ENCODE measurements around the gene TNFSF15. TPM values are rescaled to one million over a fixed set of nuclear protein-coding genes. Genes with fewer than 3 reads are reported as not detected.

Gene TNFSF15
- total RNA-seq, 1 donor from 2014 or later, result not detected

DNA sequence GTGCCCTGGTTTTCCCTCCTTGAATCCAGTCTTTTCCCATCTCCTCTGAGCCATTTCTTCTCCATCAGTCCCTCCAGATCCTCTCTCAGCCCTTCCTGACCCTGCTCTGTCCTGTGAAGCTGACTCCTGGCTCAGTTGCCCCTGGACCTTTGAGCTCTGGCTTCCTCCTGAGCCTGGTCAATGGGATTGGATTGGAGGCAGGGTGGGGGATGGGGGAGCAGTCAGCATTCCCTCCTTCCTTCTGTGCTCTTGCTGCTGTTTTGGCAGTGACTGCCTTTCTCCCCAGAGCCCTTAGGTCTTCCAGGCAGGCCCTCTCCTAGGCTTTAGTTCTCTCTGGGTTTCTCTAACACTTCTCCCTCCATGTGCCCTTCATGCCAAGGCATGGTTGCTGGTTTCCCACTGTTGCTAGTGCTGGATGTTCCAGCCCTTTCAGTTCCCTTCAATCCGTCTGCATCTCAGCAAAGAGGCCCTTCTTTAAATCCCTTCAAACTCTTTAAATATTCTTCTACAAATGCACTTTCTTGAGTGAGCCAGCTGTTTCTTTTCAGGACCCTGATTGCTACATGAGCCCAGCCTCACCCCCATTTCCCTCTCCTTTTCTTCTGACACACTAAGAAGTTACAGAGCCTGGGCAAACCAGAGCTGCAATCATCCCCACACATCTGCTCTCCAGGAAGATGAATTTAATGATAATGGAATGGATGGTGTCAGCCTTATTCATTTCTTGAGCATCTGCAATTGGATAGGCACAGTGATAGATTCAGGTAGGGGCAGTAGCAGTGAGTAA is 2.2 kb downstream of the TNFSF15 start:
- DNase-seq (ENCODE audit: low spot score), result no peak
- TF ChIP-seq, protein P1, sequence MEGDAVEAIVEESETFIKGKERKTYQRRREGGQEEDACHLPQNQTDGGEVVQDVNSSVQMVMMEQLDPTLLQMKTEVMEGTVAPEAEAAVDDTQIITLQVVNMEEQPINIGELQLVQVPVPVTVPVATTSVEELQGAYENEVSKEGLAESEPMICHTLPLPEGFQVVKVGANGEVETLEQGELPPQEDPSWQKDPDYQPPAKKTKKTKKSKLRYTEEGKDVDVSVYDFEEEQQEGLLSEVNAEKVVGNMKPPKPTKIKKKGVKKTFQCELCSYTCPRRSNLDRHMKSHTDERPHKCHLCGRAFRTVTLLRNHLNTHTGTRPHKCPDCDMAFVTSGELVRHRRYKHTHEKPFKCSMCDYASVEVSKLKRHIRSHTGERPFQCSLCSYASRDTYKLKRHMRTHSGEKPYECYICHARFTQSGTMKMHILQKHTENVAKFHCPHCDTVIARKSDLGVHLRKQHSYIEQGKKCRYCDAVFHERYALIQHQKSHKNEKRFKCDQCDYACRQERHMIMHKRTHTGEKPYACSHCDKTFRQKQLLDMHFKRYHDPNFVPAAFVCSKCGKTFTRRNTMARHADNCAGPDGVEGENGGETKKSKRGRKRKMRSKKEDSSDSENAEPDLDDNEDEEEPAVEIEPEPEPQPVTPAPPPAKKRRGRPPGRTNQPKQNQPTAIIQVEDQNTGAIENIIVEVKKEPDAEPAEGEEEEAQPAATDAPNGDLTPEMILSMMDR (IDR thresholded peaks at IDR 0.05), result no peak
- TF ChIP-seq EZH2phosphoT487 (IDR thresholded peaks at IDR 0.05) (no peak), EZH2 (IDR thresholded peaks at IDR 0.05) (no peak)
- no peaks in the 10 kb centered on the region for H3F3A ChIP-seq (ENCODE audit: low read depth)
- no peak overlapping the region for H3K4me3 ChIP-seq
- no peak overlapping the region for H3K27ac Mint-ChIP-seq
- no peaks in the 10 kb centered on the region for H3K27me3 ChIP-seq
- peaks cover 25% of the 10 kb centered on the region for H3K4me1 Mint-ChIP-seq
- peaks cover 14% of the 10 kb centered on the region for H3K4me1 ChIP-seq
- H3K4me2 ChIP-seq, result peak overlapping the region; percentile 31
- H3K9me3 ChIP-seq (ENCODE audit: low read depth), result no peaks in the 10 kb centered on the region
- no peaks in the 10 kb centered on the region for H3K9me3 Mint-ChIP-seq
- no peaks in the 10 kb centered on the region for H4K20me1 ChIP-seq (ENCODE audit: low read depth)
- H2AFZ ChIP-seq (replicated peaks), result peak overlapping the region; percentile 32
- no peaks in the 10 kb centered on the region for H3K36me3 Mint-ChIP-seq
- no peaks in the 10 kb centered on the region for H3K79me2 ChIP-seq (ENCODE audit: low read depth)
- H3K9ac ChIP-seq, result no peak overlapping the region
- H3K4me3 Mint-ChIP-seq, result no peak overlapping the region
- no peaks in the 10 kb centered on the region for H3K36me3 ChIP-seq
- H3K27ac ChIP-seq, result no peak overlapping the region
- peaks cover 4% of the 10 kb centered on the region for H3K27me3 Mint-ChIP-seq (ENCODE audit: insufficient read depth, low read depth)

DNA sequence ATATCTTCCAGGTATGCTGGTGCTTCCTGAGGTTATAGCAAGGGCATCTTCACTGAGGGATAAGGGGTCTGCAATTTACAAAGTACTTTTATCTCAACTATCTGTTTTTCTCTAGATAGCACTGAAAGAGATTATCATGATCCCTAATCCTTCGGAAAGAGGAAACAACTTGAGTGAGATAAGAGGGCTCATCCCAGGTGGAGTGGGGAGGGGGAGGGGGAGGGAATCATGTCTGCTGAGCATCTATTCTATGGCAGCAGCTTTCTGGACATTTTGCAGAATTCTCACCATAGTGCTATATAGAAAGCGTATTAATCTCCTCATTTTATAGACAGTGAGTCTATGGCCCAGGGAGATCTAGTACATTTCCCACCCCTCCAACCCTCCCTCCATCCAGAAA is 5.9 kb downstream of the TNFSF15 start:
- peaks cover 6% of the 10 kb centered on the region for H3K27me3 Mint-ChIP-seq (ENCODE audit: insufficient read depth, low read depth)
- H3K4me1 Mint-ChIP-seq, result peaks cover 16% of the 10 kb centered on the region
- Histone ChIP-seq H3K27ac (no peak overlapping the region), H3K27me3 (no peaks in the 10 kb centered on the region), H4K20me1 (ENCODE audit: low read depth) (no peaks in the 10 kb centered on the region), H3K9me3 (ENCODE audit: low read depth) (no peaks in the 10 kb centered on the region), H3K79me2 (ENCODE audit: low read depth) (no peaks in the 10 kb centered on the region), H3K4me1 (peaks cover 14% of the 10 kb centered on the region), H3K36me3 (no peaks in the 10 kb centered on the region), H3K9ac (no peak overlapping the region), H3K4me2 (no peak overlapping the region), H3F3A (ENCODE audit: low read depth) (no peaks in the 10 kb centered on the region), H3K4me3 (no peak overlapping the region), H2AFZ (replicated peaks) (no peak overlapping the region)
- H3K4me3 Mint-ChIP-seq, result no peak overlapping the region
- no peaks in the 10 kb centered on the region for H3K36me3 Mint-ChIP-seq
- no peaks in the 10 kb centered on the region for H3K9me3 Mint-ChIP-seq
- TF ChIP-seq EZH2phosphoT487 (IDR thresholded peaks at IDR 0.05) (no peak), EZH2 (IDR thresholded peaks at IDR 0.05) (no peak)
- TF ChIP-seq, protein P1 (IDR thresholded peaks at IDR 0.05), result no peak
- no peak overlapping the region for H3K27ac Mint-ChIP-seq
- no peak for DNase-seq (ENCODE audit: low spot score)

DNA sequence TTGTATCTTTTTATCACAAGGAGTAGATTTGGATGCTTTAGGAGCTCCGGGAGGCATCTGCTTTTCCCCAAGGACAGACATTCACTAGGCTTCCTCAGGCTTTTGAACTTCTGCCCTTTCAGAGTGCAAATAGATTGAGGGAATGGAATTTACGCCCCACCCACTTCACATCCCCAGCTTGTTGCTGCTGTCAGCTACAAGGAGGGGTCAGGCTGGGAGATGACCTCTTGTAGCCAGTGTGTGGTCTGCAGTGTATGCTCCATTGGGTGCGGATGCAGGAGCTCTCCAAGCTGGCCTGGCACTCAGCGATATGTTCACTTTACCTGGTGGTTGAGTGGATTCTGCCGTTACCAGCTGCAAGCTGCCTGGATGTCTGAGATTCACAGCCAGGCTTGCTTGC is 6.4 kb downstream of the TNFSF15 start:
- H2AFZ ChIP-seq (replicated peaks), result no peak overlapping the region
- no peaks in the 10 kb centered on the region for H3F3A ChIP-seq (ENCODE audit: low read depth)
- Mint-ChIP-seq H3K27me3 (ENCODE audit: insufficient read depth, low read depth) (peaks cover 6% of the 10 kb centered on the region), H3K4me1 (peaks cover 16% of the 10 kb centered on the region), H3K9me3 (no peaks in the 10 kb centered on the region), H3K27ac (no peak overlapping the region), H3K4me3 (no peak overlapping the region), H3K36me3 (no peaks in the 10 kb centered on the region)
- H3K36me3 ChIP-seq, result no peaks in the 10 kb centered on the region
- TF ChIP-seq, protein P1 (IDR thresholded peaks at IDR 0.05), result no peak
- TF ChIP-seq EZH2phosphoT487 (IDR thresholded peaks at IDR 0.05) (no peak), EZH2 (IDR thresholded peaks at IDR 0.05) (no peak)
- H3K27me3 ChIP-seq, result no peaks in the 10 kb centered on the region
- peaks cover 14% of the 10 kb centered on the region for H3K4me1 ChIP-seq
- no peak overlapping the region for H3K4me2 ChIP-seq
- DNase-seq (ENCODE audit: low spot score), result peak; percentile 65
- no peaks in the 10 kb centered on the region for H4K20me1 ChIP-seq (ENCODE audit: low read depth)
- no peaks in the 10 kb centered on the region for H3K79me2 ChIP-seq (ENCODE audit: low read depth)
- no peak overlapping the region for H3K4me3 ChIP-seq
- H3K27ac ChIP-seq, result no peak overlapping the region
- H3K9ac ChIP-seq, result no peak overlapping the region
- no peaks in the 10 kb centered on the region for H3K9me3 ChIP-seq (ENCODE audit: low read depth)

All from neural progenitor cell (in vitro differentiated cells).